ENCODE data around the gene CSNK2A1. TPM values are rescaled to one million over a fixed set of nuclear protein-coding genes. Genes with fewer than 3 reads are reported as not detected.

The CSNK2A1 gene
- total and polyA plus RNA-seq, 4 donors = 17.0 to 60.3 (median 39.7) TPM

- TF ChIP-seq REST (IDR thresholded peaks at IDR 0.05) (no peak), RAD21 (IDR thresholded peaks at IDR 0.05) (no peak), YY1 (IDR thresholded peaks at IDR 0.05) (no peak), ZBTB33 (IDR thresholded peaks at IDR 0.05) (no peak), HNF4G (IDR thresholded peaks at IDR 0.05) (no peak), FOXA1 (IDR thresholded peaks at IDR 0.05) (no peak), CTCF (IDR thresholded peaks at IDR 0.05; ENCODE audit: low read depth, low read length, missing input control) (no peak), TAF1 (conservative IDR thresholded peaks at IDR 0.05) (no peak), NR2F2 (IDR thresholded peaks at IDR 0.05) (no peak), GABPA (IDR thresholded peaks at IDR 0.05 in 1 of 2, conservative IDR thresholded peaks at IDR 0.05 in 1 of 2) (no peak), FOXA2 (IDR thresholded peaks at IDR 0.05) (no peak), EGR1 (IDR thresholded peaks at IDR 0.05; ENCODE audit: low read depth in 2 of 2) (no peak), RXRA (IDR thresholded peaks at IDR 0.05) (no peak)
- Histone ChIP-seq H3K36me3 (ENCODE audit: control insufficient read depth in 4 of 4, insufficient read depth in 3 of 4, low read depth in 1 of 4, low read length in 3 of 4) (peaks cover 12 to 54% (median 31%) of the 10 kb centered on the region in 4 donors), H3K4me3 (ENCODE audit: low read depth in 1 of 3, low read length in 3 of 3) (no peak overlapping the region), H3K4me1 (ENCODE audit: control insufficient read depth in 4 of 4, insufficient read depth in 4 of 4, low read length in 3 of 4) (peaks cover 3 to 9% (median 6%) of the 10 kb centered on the region in 4 donors), H3K9me3 (ENCODE audit: control insufficient read depth in 4 of 4, low read length in 3 of 4) (no peaks in the 10 kb centered on the region), H3K27me3 (ENCODE audit: control insufficient read depth in 4 of 4, insufficient read depth in 4 of 4, low read length in 3 of 4) (no peaks in the 10 kb centered on the region), H3K27ac (ENCODE audit: low read depth in 1 of 2, low read length in 2 of 2) (no peak overlapping the region), H3K9ac (ENCODE audit: low read depth in 1 of 2, low read length in 2 of 2) (no peak overlapping the region)
- DNase-seq (ENCODE audit: low spot score) = no peak
- WGBS = 96% methylated on average over 11 of the region's 11 CpGs
Observed at GRCh38 chr20:503048-503737, 40.4 kb downstream of the CSNK2A1 start.

DNA sequence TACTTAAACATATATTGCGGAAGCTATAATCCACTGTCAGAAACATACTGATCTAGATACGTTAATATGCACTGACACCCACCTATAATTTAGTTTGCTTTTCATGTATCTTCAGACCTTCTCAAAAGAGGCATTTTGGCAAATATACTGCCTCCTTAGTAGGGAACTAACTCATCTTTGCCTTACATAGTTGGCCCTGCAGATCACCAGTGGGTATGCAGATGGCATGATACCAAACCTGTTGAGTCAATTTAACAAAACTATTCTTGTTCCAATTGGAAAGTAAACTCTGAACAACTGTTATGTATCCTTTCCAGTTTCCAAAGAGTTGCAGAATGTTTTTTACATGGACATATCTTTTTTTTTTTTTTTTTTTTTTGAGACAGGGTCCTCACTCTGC is 45.6 kb downstream of the CSNK2A1 start:
- Histone ChIP-seq H3K27ac (ENCODE audit: low read depth in 1 of 2, low read length in 2 of 2) (no peak overlapping the region), H3K36me3 (ENCODE audit: control insufficient read depth in 4 of 4, insufficient read depth in 3 of 4, low read depth in 1 of 4, low read length in 3 of 4) (peaks cover 10 to 46% (median 37%) of the 10 kb centered on the region in 4 donors), H3K9me3 (ENCODE audit: control insufficient read depth in 4 of 4, low read length in 3 of 4) (no peaks in the 10 kb centered on the region), H3K4me3 (ENCODE audit: low read depth in 1 of 3, low read length in 3 of 3) (no peak overlapping the region), H3K27me3 (ENCODE audit: control insufficient read depth in 4 of 4, insufficient read depth in 4 of 4, low read length in 3 of 4) (no peaks in the 10 kb centered on the region), H3K4me1 (ENCODE audit: control insufficient read depth in 4 of 4, insufficient read depth in 4 of 4, low read length in 3 of 4) (peaks cover 1 to 17% (median 16%) of the 10 kb centered on the region in 4 donors), H3K9ac (ENCODE audit: low read depth in 1 of 2, low read length in 2 of 2) (no peak overlapping the region)
- no peak for TF ChIP-seq RXRA (IDR thresholded peaks at IDR 0.05)
- no peak for TF ChIP-seq FOXA1 (IDR thresholded peaks at IDR 0.05)
- no peak for TF ChIP-seq TAF1 (conservative IDR thresholded peaks at IDR 0.05)
- no peak for TF ChIP-seq SP1 (IDR thresholded peaks at IDR 0.05)
- TF ChIP-seq NR2F2 (IDR thresholded peaks at IDR 0.05) = no peak
- 97% methylated on average over 2 of the region's 2 CpGs for WGBS
- no peak for DNase-seq (ENCODE audit: low spot score)
